Measurements from ENCODE around the gene ALOX5AP. TPM values are rescaled to one million over a fixed set of nuclear protein-coding genes. Genes with fewer than 3 reads are reported as not detected.

The ALOX5AP gene
- total RNA-seq, 1 donor from 2014 or later: not detected

- TF ChIP-seq, protein P1, sequence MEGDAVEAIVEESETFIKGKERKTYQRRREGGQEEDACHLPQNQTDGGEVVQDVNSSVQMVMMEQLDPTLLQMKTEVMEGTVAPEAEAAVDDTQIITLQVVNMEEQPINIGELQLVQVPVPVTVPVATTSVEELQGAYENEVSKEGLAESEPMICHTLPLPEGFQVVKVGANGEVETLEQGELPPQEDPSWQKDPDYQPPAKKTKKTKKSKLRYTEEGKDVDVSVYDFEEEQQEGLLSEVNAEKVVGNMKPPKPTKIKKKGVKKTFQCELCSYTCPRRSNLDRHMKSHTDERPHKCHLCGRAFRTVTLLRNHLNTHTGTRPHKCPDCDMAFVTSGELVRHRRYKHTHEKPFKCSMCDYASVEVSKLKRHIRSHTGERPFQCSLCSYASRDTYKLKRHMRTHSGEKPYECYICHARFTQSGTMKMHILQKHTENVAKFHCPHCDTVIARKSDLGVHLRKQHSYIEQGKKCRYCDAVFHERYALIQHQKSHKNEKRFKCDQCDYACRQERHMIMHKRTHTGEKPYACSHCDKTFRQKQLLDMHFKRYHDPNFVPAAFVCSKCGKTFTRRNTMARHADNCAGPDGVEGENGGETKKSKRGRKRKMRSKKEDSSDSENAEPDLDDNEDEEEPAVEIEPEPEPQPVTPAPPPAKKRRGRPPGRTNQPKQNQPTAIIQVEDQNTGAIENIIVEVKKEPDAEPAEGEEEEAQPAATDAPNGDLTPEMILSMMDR (IDR thresholded peaks at IDR 0.05; ENCODE audit: insufficient read depth, low read length, severe bottlenecking): no peak
- H3K27me3 ChIP-seq (ENCODE audit: control insufficient read depth, insufficient read depth, low read length): no peaks in the 10 kb centered on the region
- FAIRE-seq (no peak), DNase-seq (ENCODE audit: low read depth) (peak; percentile 42)
- H3K4me3 ChIP-seq (ENCODE audit: low read depth, low read length): no peak overlapping the region
- no peaks in the 10 kb centered on the region for H3K36me3 ChIP-seq (ENCODE audit: control insufficient read depth, insufficient read depth, low read length)
These were observed 19.5 kb upstream of the ALOX5AP start for GRCh38 chr13:30715837-30716236.

GRCh38 chr13:30718661-30719524, 16.4 kb upstream of the ALOX5AP start:
- TF ChIP-seq, protein P1 (IDR thresholded peaks at IDR 0.05; ENCODE audit: insufficient read depth, low read length, severe bottlenecking): no peak
- FAIRE-seq (peak; percentile 40), DNase-seq (ENCODE audit: low read depth) (peak; percentile 92)
- Histone ChIP-seq H3K27me3 (ENCODE audit: control insufficient read depth, insufficient read depth, low read length) (no peaks in the 10 kb centered on the region), H3K36me3 (ENCODE audit: control insufficient read depth, insufficient read depth, low read length) (no peaks in the 10 kb centered on the region), H3K4me3 (ENCODE audit: low read depth, low read length) (no peak overlapping the region)

GRCh38 chr13:30719525-30719914, 15.8 kb upstream of the ALOX5AP start:
- Histone ChIP-seq H3K36me3 (ENCODE audit: control insufficient read depth, insufficient read depth, low read length) (no peaks in the 10 kb centered on the region), H3K27me3 (ENCODE audit: control insufficient read depth, insufficient read depth, low read length) (no peaks in the 10 kb centered on the region), H3K4me3 (ENCODE audit: low read depth, low read length) (no peak overlapping the region)
- no peak for FAIRE-seq
- TF ChIP-seq, protein P1 (IDR thresholded peaks at IDR 0.05; ENCODE audit: insufficient read depth, low read length, severe bottlenecking): no peak
- no peak for DNase-seq (ENCODE audit: low read depth)

- DNase-seq (ENCODE audit: low read depth) (no peak), FAIRE-seq (no peak)
- Histone ChIP-seq H3K27me3 (ENCODE audit: control insufficient read depth, insufficient read depth, low read length) (no peaks in the 10 kb centered on the region), H3K4me3 (ENCODE audit: low read depth, low read length) (no peak overlapping the region), H3K36me3 (ENCODE audit: control insufficient read depth, insufficient read depth, low read length) (no peaks in the 10 kb centered on the region)
- TF ChIP-seq, protein P1 (IDR thresholded peaks at IDR 0.05; ENCODE audit: insufficient read depth, low read length, severe bottlenecking): no peak
These were observed 15.0 kb upstream of the ALOX5AP start for GRCh38 chr13:30720172-30720869.

- H3K36me3 ChIP-seq (ENCODE audit: control insufficient read depth, insufficient read depth, low read length): no peaks in the 10 kb centered on the region
- TF ChIP-seq, protein P1 (IDR thresholded peaks at IDR 0.05; ENCODE audit: insufficient read depth, low read length, severe bottlenecking): no peak
- FAIRE-seq (no peak), DNase-seq (ENCODE audit: low read depth) (no peak)
- no peak overlapping the region for H3K4me3 ChIP-seq (ENCODE audit: low read depth, low read length)
- no peaks in the 10 kb centered on the region for H3K27me3 ChIP-seq (ENCODE audit: control insufficient read depth, insufficient read depth, low read length)
These were observed 13.4 kb upstream of the ALOX5AP start for GRCh38 chr13:30721936-30722335.

Data from bronchial epithelial cell (primary cell).